GM19025 (cell line): ENCODE data around the gene SLC43A2.
"Not testable (repeated sequence)": the region's sequence is repeated elsewhere in the genome, so short reads cannot be mapped to it uniquely, and the experiment has no call there.

Experiments used
- ATAC-seq: cut with Tn5 transposase; IDR thresholded peaks from one replicate; pipeline ENCODE4 v1.9.1; 2021; ENCODE audit warnings: mild to moderate bottlenecking, low read depth, moderate library complexity; ENCODE audit not compliant: unreplicated experiment

Gene SLC43A2

DNA sequence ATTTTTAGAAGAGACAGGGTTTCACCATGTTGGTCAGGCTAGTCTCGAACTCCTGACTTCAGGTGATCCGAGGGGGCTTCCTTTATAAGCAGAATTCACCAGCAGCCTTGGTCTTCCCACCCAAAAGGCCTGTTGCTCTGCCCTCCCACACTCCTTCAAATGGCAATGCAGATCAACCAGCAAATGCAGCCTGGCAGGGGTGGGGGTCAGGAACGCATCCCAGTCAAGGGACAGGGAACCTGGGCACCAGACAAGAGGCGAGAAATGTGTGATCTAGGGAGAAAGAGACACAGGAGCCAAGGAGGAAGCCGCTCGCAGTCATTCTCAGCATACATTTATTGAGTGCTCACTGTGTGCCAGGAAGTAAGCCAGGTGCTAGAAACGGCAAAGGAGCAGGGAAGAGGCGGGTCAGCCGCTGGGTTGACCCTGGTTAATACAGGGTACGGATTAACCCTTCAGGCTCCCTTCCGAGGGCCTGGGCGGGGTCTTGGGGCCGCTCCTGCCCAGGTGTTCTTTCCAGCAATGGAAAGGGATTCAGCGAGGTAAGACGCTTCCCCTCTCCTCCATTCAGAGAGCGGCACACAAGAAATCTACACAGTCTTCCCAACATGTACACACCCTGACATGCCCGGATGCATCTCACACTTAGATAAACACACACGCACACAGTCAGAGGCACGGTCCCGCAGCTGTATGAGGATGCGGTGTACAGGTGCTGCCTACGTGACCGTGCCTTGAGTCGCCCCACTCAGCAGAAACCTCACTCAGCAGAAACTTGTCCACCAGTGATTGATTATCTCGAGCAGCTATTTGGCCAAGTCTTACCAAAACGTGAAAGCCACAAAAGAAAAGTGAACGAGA is 59.5 kb downstream of the SLC43A2 start:
- no peak for ATAC-seq

DNA sequence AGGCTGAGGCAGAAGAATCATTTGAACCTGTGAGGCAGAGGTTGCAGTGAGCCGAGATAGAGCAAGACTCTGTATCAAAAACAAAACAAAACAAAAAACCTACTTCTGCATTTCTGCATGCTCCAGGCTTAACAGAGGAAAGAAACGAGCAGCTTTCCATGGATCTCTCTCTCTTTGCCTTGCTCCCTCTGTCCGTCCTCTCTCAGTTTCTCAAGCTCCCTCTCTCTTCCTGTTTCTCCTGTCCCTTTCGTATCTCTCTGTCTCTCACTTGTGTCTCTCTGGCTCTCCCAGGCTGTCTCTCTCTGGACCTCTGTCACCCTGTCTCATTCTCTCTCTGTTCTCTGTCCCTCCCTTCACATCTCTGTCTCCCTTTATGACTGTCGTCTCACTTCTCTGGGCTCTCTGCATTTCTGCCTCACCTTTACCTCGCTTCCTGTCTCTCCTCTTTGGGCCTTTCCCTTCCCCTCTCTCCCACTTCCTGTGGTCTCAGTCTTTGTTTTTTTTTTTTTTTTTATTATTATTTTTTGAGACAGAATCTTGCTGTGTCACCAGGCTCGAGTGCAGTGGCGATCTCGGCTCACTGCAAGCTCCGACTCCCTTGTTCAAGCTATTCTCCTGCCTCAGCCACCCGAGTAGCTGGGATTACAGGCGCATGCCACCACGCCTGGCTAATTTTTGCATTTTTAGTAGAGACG is 62.0 kb downstream of the SLC43A2 start:
- no peak for ATAC-seq

DNA sequence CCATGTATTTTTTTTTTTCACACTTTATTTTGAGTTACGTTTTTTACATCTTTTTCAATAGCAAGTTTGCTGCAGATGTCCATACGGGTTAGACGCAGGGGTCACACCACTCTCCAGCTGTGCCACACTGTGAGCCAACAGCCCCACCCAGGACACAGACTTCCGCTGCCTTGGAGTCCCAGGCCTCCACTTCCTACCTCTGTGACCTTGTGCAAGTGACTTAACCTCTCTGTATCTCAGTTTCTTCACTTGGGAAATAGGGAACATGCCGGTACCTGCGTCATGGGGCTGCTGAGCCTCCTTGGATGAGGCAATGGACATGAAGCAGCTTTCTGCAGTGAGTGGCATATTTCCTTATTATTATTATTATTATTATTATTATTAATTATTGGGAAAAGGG is 62.8 kb downstream of the SLC43A2 start:
- ATAC-seq: no peak

DNA sequence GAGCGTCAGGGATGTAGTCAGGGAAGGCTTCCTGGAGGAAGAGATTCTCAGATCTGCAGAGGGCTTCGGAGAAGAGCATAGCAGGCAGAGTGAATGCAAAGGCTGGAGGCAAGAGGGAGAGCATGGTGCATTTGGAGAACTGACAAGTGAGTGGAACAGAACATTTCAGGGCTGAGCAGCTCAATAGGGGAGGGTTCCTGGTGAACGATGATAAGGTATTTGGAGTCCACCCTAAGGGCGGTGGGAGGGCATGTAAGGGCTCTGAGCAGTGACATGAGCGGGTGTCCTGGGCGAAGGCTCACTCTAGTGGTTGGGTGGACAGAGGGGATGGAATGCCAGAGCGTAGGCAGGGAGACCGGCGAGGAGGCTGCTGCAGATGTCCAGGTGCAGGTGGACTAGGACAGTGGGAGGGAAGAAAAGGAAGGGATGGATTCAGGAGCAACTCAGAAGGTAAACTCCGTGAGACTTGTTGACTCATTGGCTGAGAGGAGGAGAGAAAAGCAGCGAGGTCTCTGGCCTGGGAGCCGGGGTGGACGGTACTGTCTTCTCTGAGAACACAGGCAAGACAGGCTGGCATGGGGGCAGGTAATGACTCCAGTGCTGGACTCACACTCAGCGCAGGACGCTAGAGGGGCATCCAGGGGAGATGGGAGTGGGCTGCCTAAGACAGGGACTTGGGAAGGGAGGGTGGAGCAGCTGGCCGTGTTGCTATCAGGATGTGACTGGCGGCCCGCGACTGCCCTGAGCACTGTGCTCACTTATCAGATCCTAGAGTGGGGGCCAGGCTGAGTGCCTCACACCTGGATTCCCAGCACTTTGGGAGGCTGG is 64.6 kb downstream of the SLC43A2 start:
- no peak for ATAC-seq

DNA sequence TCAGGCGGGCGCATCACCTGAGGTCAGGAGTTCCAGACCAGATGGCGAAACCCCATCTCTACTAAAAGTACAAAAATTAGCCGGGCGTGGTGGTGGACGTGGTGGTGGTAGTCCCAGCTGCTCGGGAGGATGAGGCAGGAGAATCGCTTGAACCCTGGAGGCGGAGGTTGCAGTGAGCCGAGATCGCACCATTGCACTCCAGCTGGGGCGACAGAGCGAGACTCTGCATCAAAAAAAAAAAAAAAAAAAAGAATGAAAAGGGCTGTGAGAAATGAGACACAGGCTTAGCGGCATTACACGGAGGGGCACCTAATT is 65.2 kb downstream of the SLC43A2 start:
- ATAC-seq: not testable (repeated sequence)

DNA sequence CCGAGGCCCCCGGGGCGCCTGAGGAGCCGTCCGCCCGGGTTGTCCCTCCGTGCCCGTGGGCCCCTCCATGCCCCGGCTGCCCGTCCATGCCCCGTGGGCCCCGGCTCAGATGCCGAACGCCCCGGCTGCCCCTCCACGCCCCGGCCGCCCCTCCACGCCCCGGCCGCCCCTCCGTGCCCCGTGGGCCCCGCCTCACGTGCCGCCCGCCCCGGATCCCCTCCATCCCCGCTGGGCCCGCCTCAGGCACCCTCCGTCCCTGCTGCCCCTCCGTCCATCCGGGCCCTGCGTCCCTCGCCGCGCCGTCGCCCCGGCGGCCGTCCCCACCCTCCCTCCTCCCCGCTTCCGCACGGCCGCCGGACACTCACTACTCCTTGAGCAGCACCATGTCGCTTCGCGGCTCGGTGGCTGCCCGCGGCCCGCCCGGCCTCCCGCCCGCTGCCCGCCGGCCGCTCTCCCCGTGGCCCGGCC is 66.4 kb downstream of the SLC43A2 start:
- peak; percentile 31 for ATAC-seq

DNA sequence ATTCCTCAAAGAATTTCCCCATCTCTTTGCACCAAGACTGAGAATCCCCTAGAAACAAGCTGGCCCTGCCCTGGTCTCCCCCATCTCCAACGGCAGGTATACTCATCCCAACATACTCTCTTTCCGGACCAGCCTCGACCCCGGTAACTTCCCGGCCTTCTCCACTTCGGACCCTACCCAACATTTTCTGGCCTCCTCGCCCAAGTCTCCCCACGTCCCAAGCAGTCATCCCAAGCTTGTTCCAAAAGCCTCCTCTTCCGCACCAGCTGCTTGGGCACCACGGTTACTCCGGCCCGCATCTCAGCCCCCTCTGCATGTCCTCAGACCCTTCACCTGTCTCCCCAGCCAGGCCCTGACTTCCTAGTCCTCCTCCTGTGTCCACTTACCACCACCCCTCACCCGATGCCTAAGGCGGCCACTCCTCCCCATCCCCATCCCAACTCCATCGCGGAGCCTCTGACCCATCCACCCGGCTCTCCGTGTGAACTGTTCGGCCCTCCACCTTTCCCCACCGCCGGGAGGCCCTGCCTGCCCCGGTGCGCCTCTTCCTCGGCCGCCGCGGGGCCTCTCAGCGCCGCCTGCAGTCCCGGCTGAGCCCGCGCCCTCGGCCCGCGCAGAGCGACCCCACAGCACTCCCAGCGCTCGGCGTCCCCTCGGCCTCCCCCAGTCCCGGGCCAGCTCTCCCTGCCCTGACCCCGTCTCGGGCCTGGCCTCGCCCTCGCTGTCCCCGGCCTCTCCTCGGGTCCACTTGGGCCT is 67.0 kb downstream of the SLC43A2 start:
- ATAC-seq: no peak

DNA sequence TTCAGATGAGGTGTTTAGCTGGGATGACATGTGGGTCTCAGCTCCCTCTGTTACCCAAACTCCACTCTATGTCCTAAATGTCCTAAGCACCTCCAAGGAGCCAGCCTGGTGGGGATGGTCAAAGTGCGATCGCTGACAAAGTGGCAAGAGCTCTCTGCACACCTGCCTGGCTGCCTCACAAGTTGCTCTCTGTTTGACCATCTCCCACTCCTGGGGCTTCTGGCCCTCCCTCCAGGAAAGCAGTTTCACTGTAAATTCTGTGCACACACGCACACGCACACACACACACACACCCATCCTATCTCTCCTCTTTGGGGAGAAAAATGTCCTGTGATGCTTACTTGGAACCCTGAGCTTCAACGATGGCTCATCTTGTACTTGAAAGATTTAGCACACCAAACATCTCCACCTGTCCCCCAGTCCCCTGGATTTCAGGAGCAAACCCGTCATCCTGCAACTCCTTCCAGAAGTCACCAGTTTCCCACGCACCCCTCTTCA is 67.7 kb downstream of the SLC43A2 start:
- ATAC-seq: no peak

DNA sequence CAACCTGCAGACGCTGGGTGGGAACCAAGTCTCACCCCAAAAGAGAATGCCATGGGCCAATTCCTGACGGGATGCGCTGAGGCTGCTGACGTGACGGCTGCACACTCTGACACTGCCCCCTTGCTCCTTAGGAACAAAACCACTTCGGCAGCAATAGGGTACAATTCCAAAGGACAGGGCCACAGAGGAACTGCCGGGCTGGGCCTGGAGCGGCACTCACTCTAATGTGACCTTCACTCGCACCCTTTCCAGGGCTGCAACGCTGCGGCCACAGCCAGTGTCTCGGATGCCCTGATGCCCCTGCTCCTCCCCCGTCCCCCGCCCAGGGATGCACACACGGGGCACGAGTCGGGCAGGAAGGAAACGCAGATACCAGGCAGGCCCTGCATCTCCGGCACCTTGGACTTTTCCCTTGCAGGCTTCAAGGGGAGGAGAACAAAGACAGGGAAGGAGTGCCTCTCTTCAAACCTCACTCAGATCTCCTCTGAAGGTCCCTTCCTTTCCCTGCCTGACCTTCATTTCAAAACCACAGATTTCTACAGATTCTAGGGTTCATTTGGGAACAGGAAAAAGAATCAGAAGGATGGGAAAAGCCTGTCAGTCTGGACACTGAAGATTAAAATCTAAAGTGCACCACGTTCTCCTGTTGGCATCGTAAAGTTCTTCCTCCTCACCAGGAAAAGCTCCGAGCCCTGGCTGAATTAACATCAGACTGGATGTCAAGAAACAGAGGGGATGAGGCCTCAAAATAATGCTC is 68.4 kb downstream of the SLC43A2 start:
- ATAC-seq: no peak

DNA sequence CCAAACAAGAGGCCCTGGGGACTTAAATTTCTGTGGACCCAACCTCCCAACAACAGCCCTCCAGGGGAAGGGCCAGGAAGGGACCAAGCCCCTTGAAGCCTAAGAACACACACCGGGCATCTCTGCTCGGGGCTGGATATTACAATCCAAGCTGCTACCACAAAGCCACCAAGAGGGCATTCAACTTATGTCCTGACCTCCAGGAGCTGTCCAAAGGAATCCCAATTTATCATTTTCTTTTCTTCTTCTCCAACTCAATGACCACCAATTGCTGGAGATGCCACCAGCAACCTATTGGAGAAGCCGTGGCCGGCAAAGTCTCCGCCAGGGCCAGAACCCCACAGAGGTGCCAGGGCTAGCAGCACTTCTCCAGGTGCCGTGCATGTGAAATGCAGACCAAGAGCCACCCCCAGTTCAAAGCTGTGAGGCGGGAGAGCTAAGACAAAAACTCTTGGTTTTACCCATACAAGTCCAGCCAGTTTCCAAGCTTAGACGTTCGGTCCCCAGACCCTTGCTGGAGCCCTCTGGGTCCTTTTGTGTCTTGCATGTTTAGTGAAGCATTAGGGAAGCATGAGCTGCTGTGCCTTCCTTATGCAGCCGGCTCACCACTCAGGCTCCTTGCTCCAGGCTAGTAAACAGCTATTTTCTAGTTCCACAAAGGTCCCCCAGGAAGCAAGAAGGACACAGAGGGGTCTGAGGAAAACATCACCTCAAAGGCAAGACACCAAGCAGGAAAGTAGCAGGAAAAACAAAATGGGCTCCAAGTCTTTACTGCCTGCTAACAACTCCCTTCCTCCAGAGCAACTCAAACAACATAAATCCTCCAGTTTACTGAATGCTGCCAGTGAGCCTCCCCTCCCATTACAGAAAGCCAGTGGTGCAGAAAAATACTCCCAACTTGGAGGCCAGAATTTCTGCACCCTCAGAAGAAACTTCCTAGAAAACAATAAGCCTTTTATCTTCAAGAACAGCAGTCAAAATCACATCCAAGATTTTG is 69.3 kb downstream of the SLC43A2 start:
- no peak for ATAC-seq

DNA sequence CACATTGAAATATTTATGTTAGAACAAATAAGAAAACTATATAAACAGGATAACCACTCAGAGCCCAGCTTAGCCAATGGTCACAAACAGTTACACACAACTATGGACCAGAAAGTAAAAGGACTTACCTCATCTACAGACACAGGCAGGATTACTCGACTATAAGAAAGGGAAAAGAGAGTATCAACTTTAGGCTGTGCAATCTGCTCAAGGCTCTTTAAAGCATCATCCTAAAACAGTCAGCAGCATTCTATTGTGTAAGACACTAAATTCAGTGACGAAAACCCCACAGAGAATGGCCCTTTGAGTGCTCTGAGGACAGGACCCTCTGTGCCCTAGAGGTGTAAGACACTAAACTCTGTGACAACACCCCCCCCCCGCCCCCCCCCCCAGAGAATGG is 70.2 kb downstream of the SLC43A2 start:
- ATAC-seq: no peak

DNA sequence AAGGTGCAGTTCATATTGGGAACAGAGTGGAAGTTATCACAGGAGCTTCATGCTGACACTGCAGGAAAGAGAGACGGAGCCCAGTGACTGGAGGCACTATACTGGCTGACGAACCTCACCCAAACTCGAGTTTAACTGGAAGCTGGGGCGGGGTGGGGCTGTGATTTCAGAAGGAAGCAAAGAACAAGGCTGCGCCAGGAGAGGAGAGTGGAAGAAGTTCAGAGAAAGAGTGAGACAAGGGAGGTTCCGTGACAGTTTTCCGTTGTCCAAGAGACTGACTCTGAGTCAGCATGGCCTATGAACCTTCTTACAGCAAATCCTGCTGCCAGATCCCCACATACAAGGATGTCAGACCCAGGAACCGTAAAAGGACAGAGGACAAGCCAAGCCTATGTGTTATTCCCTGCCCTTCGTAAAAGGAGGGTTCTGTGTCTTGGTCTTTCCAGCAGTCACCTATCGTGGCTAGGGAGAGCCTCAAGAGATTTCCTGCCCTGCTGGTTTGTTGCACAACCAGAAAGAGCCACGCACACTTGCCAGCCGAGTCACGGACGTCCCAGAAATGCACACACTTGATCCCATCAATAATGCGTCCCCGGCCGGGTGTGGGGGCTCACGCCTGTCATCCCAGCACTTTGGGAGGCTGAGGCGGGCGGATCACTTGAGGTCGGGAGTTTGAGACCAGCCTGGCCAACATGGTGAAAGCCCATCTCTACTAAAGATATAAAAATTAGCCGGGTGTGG is 71.1 kb downstream of the SLC43A2 start:
- ATAC-seq: no peak

DNA sequence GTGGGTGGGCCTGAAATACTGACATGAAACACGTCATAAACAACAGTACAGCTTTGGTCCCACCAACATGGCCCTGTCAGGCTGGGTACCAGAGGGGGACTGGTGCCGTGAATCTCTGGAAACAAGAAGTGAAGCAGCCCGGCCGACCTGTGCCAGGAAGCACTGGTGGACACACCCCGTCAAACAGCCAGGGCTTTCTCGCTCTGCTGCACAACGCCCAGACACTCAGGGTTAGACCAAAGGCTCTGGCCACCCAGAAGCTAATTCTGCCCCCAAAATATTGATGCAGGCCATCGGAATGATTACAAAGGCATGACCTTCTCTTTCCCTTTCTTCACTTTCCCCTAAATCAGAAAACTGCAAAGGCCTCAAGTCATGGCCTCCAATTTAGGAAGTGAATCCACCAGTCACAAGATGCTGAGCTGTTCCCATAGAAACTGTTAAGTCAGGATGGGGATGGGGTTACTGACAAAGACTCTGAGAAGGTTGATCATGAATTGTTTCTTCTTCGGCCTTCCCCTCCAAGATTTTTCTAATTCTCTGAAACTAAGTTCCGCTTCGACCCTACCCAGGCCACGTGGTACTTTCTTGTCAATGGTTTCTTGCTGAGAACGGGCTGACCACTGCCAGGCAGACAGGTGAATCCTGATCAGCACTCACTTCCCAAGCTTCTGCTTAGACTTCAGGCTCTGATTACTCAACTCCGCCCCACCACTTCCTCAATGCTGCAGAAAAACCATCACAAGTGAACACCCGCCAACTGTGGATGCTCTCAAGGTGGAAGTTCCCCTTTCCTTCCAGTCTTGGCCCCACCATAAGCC is 72.8 kb downstream of the SLC43A2 start:
- ATAC-seq: no peak

DNA sequence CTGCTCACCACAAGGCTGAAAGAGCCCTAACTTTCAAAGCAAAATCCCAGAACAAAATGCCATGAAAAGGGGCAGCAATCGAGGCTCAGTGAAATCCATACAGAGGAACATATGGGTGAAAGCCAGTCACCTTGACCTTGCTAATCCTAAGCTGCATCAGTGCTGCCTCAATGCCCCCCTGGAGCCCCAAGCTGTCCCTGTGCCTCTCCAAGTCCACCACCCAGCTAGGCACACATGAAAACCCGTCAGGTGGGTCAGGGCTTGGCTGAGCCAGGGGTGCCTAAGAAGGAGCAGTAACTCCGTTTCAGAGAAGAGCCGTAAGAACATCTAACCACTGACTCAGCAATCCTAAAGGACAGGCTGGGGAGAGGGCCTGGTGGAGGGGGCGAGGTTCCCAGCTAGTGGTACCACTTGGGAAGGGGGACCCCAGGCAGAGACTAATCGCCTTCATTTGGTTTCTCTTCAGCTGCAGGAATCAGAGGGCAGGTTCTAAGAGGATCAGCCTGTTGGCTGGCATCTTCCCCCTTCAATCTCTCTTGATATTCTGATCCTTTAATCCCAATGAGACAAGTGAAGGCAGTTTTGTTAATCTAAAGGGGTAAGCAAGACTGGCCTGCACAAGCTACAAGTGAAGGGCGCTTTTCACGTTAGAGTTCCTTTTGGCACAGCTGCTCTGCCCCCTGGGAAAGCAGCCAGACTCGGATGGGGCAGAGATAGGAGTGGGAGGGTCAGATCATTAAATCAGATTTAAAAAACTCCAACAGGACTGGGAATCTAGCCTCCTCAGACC is 73.7 kb downstream of the SLC43A2 start:
- no peak for ATAC-seq

DNA sequence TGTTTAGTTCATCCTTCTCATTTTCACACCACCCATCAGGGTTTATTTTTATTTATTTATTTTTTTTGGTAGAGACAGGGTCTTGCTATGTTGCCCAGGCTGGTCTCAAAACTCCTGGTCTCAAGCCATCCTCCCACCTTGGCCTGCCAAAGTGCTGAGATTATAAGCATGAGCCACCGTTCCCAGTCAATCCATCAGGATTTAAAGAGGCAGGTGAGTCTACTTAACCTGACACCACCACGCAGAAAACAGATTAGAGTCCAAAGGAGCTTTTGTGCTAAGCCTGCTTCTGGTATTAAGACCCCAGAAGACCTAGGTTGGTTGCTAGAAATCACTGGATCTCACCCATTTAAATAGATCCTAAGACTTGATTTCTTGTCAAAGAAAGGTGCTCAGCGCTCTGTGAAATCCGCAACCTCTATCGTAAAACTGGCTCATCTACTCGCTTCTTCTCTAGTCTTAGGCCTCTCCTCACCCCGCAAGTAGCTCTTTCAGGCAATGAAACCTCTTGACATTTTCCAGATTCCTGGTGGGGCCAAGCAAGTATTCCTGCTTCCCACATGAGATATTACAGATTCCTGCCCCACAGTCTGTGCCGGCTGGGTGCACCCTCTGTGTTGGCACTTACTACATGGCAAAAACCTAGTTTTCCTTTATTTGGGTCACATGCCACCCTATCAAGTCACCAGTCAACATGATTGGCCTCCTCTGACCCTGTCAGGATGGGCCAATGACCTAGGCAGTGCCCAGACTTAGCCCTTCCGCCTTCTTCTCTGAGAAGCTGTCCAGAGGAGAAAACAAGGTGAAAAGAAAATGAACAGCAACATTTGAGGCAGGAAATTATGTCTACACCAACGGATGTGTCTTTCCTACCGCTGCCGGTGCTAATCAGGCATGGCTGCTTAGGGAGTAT is 75.0 kb downstream of the SLC43A2 start:
- ATAC-seq: no peak
